Activated CD4-positive, alpha-beta memory T cell treated with anti-CD3 and anti-CD28 coated beads, Interleukin-2, amount 10 ng/mL, durations not matched to agents 7 days and 5 days (primary cell): ENCODE measurements around the gene TMPRSS4. TPM values are rescaled to one million over a fixed set of nuclear protein-coding genes. Genes with fewer than 3 reads are reported as not detected.

Experiments used
- CTCF ChIA-PET: fragments of 350-600 bp; sonication (Branson Sonifier 250); formaldehyde crosslinking; loops from one replicate; lab custom pipeline; 2021; ENCODE audit warnings: antibody characterized with exemption, inconsistent platforms; lab: Charles Lee
- POLR2A ChIA-PET: fragments of 350-600 bp; sonication (Branson Sonifier 250); formaldehyde crosslinking; loops from one replicate; lab custom pipeline; 2021; ENCODE audit warnings: antibody characterized with exemption; lab: Charles Lee
- DNase-seq: peaks from one replicate; pipeline ENCODE4 v3.0.0-alpha.2; 2020
- H3K27ac Mint-ChIP-seq: one replicate; pipeline ENCODE4 v1.8.0; 2021; ENCODE audit warnings: mild to moderate bottlenecking, mixed read lengths
- H3K27me3 Mint-ChIP-seq: one replicate; pipeline ENCODE4 v1.8.0; 2021; ENCODE audit warnings: mixed read lengths
- H3K36me3 Mint-ChIP-seq: one replicate; pipeline ENCODE4 v1.8.0; 2021; ENCODE audit warnings: low read depth, mixed read lengths
- H3K4me1 Mint-ChIP-seq: one replicate; pipeline ENCODE4 v1.8.0; 2021; ENCODE audit warnings: mixed read lengths
- H3K4me3 Mint-ChIP-seq: one replicate; pipeline ENCODE4 v1.8.0; 2021; ENCODE audit warnings: mild to moderate bottlenecking, mixed read lengths
- H3K9me3 Mint-ChIP-seq: one replicate; pipeline ENCODE4 v1.8.0; 2021; ENCODE audit warnings: mixed read lengths
- total RNA-seq, 2 experiments: library from RNA; stranded (reverse); gene quantifications; one replicate each; pipeline ENCODE4 v1.2.3, GENCODE V29; 2021

TMPRSS4 gene
- total RNA-seq, 2 experiments from 2014 or later = 0.05 TPM; not detected in 1

- ChIA-PET POLR2A (no interaction called here), CTCF (interaction anchor here (1.6 kb wide), 1 partner anchor 46 kb away, joined by 7 read pairs; no protein-coding TSS in a partner anchor)
- H3K27ac Mint-ChIP-seq = no peak overlapping the region
- peaks cover 19% of the 10 kb centered on the region for H3K27me3 Mint-ChIP-seq
- H3K9me3 Mint-ChIP-seq = no peaks in the 10 kb centered on the region
- peaks cover 5% of the 10 kb centered on the region for H3K4me1 Mint-ChIP-seq
- no peak for DNase-seq
- H3K36me3 Mint-ChIP-seq = no peaks in the 10 kb centered on the region
- H3K4me3 Mint-ChIP-seq = no peak overlapping the region
Measured at GRCh38 chr11:118124929-118125535, 48.2 kb downstream of the TMPRSS4 start.

DNA sequence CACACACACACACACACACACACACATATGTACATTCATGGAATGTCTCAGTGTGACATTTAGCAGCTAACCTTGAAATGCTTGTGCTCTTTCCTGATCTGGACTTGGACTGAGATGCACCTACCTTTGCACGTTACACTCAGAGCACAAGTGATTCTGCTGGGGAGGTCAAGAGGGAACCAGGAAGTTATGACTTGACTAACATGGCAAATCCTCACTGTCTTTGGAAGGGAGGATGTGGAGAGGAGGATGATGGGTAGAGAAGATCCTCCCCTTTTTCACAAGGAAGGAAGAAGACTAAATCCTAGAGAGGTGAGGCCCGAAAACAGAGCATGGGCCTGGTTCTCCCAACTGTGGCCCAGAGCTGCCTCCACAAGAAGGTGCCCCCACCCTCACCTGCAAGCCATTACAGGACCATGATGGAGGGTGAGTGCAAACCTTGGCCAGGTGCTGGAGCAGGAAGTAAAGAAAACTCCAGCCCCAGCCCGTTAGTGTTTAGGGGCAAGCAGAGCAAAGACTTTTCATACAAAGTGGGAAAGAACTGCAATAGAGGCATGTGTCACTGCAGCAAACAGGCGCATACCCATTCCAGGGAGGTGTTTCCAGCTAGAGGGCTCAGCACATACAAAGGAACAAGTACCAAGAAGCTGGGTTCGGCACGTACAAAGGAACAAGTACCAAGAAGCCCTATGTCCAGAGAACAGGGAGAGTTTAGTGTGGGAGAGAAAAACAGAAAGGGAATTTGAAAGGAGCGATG, 49.4 kb downstream of the TMPRSS4 start:
- ChIA-PET POLR2A (no interaction called here), CTCF (interaction anchor here (0.6 to 1.3 kb wide), 2 partner anchors 19 to 26 kb away, joined by 3 read pairs; partner anchors contain the start of gene SCN4B)
- no peak overlapping the region for H3K27ac Mint-ChIP-seq
- H3K36me3 Mint-ChIP-seq = no peaks in the 10 kb centered on the region
- no peak overlapping the region for H3K4me3 Mint-ChIP-seq
- no peak for DNase-seq
- no peaks in the 10 kb centered on the region for H3K9me3 Mint-ChIP-seq
- peaks cover 21% of the 10 kb centered on the region for H3K27me3 Mint-ChIP-seq
- peaks cover 5% of the 10 kb centered on the region for H3K4me1 Mint-ChIP-seq

DNA sequence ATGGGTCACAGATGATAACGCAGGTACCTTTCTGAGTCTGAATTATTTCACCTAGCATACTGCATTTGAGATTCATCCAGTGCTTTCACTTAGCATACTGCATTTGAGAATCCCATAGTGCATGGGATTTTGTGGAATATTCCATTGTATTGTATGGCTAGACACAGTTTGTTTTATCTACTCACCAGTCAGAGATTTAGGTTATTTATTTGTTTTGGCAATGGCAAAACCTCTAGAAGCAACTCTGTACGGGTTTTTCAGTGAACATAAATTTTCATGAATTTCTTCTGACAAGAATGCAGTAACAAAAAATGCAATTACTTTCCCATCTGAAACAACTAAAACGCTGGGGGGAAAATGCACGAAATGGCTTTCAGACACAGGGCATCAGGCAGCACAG, 51.4 kb downstream of the TMPRSS4 start:
- ChIA-PET POLR2A (no interaction called here), CTCF (no interaction called here)
- Mint-ChIP-seq H3K9me3 (no peaks in the 10 kb centered on the region), H3K36me3 (no peaks in the 10 kb centered on the region), H3K4me3 (no peak overlapping the region), H3K27me3 (peaks cover 23% of the 10 kb centered on the region), H3K27ac (no peak overlapping the region), H3K4me1 (peaks cover 5% of the 10 kb centered on the region)
- no peak for DNase-seq

- Mint-ChIP-seq H3K4me1 (peaks cover 5% of the 10 kb centered on the region), H3K9me3 (no peaks in the 10 kb centered on the region), H3K4me3 (no peak overlapping the region), H3K36me3 (no peaks in the 10 kb centered on the region), H3K27ac (no peak overlapping the region), H3K27me3 (peaks cover 25% of the 10 kb centered on the region)
- ChIA-PET POLR2A (no interaction called here), CTCF (interaction anchor here (0.6 kb wide), 1 partner anchor 354 kb away, joined by 3 read pairs; no protein-coding TSS in a partner anchor)
- no peak for DNase-seq
Measured at GRCh38 chr11:118128721-118129470, 52.0 kb downstream of the TMPRSS4 start.

DNA sequence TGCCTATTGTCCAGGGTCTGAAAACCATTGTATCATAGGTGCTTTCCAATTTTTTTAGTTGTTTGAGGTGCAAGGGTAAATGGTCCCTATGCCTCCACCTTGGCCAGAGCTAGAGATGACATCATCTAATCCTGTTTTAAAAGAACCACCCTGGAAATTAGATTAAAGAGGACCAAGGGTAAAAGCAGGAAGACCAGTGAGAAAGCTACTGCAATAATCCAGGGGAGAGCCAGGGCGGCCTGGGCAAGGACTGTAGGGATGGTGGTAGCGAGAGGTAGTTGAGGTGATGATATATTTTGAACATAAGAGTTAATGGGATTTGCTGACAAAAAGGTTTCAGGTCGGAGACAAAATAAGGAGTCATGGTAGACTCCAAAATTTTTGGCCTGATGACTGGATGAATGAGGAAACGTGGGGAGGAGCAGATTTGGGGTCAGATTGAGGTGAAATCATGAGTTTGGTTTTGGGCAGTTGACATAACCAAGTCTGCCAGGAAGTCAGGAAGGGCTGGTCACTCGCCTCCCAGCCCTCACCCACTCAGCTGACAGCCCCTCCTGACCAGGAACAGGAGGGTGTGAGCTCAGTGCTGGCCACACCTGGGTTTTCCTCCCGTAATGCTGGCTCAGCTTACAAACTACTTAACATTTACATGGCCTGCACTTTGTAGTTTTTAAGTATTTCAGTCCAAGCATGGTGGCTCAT, 52.7 kb downstream of the TMPRSS4 start:
- H3K27ac Mint-ChIP-seq = no peak overlapping the region
- ChIA-PET POLR2A (interaction anchor here (0.6 kb wide), 1 partner anchor 143 kb away, joined by 3 read pairs; no protein-coding TSS in a partner anchor), CTCF (interaction anchor here (0.6 kb wide), 1 partner anchor 353 kb away, joined by 3 read pairs; no protein-coding TSS in a partner anchor)
- DNase-seq = no peak
- no peaks in the 10 kb centered on the region for H3K9me3 Mint-ChIP-seq
- H3K4me1 Mint-ChIP-seq = peaks cover 5% of the 10 kb centered on the region
- no peaks in the 10 kb centered on the region for H3K36me3 Mint-ChIP-seq
- no peak overlapping the region for H3K4me3 Mint-ChIP-seq
- peaks cover 31% of the 10 kb centered on the region for H3K27me3 Mint-ChIP-seq

DNA sequence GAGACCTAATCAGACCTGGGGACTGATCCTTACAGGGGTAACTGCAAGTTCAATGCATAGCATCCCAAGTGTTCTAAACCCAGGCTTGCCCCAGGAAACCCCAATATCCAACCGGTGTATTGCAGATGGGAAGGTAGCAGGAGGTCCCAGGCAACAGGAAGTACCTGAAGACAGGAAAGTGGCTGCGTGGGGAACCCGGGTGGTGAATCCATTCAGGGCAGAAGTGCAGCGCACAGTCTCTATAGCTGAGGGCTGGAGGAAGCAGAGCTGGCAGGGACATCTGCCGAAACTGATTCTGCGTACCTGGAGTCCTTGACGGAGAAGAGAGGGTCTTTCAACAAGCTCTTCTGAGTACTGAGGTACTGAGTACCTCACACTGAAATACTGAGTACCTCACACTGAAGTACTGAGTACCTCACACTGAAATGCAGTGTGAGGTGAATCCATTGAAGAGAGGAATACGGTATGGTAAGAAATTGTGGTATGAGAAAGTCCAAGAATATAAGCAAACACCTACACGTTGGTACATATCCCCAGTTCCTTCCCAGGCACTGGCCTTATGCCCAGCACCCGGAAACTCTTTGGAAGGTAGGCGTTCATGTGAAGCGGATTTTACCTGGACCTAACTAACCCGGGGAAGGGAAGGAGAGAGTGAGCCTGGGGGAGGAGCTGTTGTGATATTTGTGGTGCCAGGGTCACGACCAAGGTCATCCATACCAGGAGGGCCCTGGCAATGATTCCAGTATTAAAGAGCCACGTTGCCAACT, 55.7 kb downstream of the TMPRSS4 start:
- POLR2A ChIA-PET = no interaction called here
- Mint-ChIP-seq H3K4me3 (no peak overlapping the region), H3K27me3 (peaks cover 31% of the 10 kb centered on the region), H3K36me3 (no peaks in the 10 kb centered on the region), H3K9me3 (no peaks in the 10 kb centered on the region), H3K4me1 (peaks cover 2% of the 10 kb centered on the region), H3K27ac (no peak overlapping the region)
- CTCF ChIA-PET = interaction anchor here (1.0 kb wide), 1 partner anchor 11 kb away, joined by 3 read pairs; no protein-coding TSS in a partner anchor
- no peak for DNase-seq

DNA sequence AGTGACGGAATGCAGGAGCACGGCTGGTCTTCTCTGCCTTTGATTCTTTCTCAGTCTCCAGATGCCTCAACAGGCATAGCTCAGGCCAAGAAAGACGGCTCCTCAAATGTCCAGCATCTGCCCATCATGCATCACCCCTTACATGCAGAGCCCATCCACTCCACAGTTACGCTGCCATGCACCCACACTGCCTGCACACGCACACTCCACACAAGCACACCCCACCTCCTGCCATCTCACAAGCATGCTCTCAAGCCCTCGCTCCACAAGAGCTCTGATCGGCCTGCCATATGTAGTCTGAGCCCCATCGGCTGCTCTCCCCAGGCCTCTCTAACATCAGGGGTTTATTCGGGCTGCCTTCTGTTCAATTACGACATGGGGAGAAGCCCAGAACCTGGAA, 56.9 kb downstream of the TMPRSS4 start:
- Mint-ChIP-seq H3K4me3 (no peak overlapping the region), H3K4me1 (peaks cover 2% of the 10 kb centered on the region), H3K9me3 (no peaks in the 10 kb centered on the region), H3K27me3 (peaks cover 34% of the 10 kb centered on the region), H3K27ac (no peak overlapping the region), H3K36me3 (no peaks in the 10 kb centered on the region)
- no peak for DNase-seq
- ChIA-PET CTCF (interaction anchor here (0.9 to 1.2 kb wide), 3 partner anchors 10 to 38 kb away, joined by 3 to 5 read pairs (median 3); no protein-coding TSS in a partner anchor), POLR2A (no interaction called here)

- Mint-ChIP-seq H3K4me3 (no peak overlapping the region), H3K9me3 (no peaks in the 10 kb centered on the region), H3K27ac (no peak overlapping the region), H3K36me3 (no peaks in the 10 kb centered on the region), H3K27me3 (peaks cover 37% of the 10 kb centered on the region), H3K4me1 (no peaks in the 10 kb centered on the region)
- ChIA-PET CTCF (interaction anchor here (1.4 kb wide), 1 partner anchor 160 kb away, joined by 3 read pairs; no protein-coding TSS in a partner anchor), POLR2A (no interaction called here)
- DNase-seq = no peak
Measured at GRCh38 chr11:118135051-118135795, 58.3 kb downstream of the TMPRSS4 start.

DNA sequence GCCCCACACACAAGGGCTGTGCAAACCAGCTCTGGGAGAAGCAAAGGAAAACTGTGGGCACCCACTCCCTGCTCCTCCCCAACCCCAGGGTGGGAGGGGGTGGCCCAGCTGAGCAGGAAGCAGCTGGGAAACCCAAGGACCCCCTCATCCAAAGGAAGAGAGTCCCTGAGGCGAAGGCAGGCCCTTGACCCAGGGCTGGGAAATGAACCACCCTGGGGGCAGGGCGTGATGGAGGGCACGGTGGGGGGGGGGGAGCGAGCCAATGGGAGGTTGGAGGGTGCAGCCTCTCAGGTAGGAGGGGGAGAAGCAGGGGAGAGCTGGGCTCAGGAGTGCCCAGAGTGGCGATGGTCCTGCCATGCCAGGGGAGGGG, 58.9 kb downstream of the TMPRSS4 start:
- no peaks in the 10 kb centered on the region for H3K9me3 Mint-ChIP-seq
- no peak overlapping the region for H3K4me3 Mint-ChIP-seq
- ChIA-PET CTCF (interaction anchor here (1.4 kb wide), 1 partner anchor 160 kb away, joined by 3 read pairs; no protein-coding TSS in a partner anchor), POLR2A (no interaction called here)
- H3K27me3 Mint-ChIP-seq = peaks cover 40% of the 10 kb centered on the region
- DNase-seq = no peak
- no peaks in the 10 kb centered on the region for H3K4me1 Mint-ChIP-seq
- H3K36me3 Mint-ChIP-seq = no peaks in the 10 kb centered on the region
- no peak overlapping the region for H3K27ac Mint-ChIP-seq

GRCh38 chr11:118136341-118136740, 59.5 kb downstream of the TMPRSS4 start:
- Mint-ChIP-seq H3K4me1 (no peaks in the 10 kb centered on the region), H3K27ac (no peak overlapping the region)
- CTCF ChIA-PET = no interaction called here

DNA sequence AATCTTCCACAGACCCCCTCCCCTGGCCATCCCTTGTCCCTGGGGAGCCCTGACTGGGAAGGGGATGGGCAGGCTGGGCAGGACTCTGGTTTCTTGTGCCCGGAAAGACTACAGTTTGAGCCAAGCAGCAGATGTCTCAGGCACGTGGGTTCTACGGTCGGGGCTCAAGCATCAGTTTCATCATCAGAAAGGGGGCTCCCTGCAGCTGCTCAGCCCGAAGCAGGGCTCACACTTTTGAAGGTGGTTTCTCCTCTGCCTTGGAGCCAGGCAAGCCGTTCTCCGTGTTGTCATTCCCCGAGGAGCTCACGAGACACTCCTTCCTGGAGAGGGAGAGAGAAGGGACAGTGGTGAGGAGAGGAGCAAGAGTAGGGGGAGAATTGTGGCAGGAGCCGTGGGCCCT, 59.9 kb downstream of the TMPRSS4 start:
- ChIA-PET POLR2A (no interaction called here), CTCF (no interaction called here)
- H3K27ac Mint-ChIP-seq = no peak overlapping the region
- peaks cover 42% of the 10 kb centered on the region for H3K27me3 Mint-ChIP-seq
- H3K4me3 Mint-ChIP-seq = no peak overlapping the region
- H3K36me3 Mint-ChIP-seq = no peaks in the 10 kb centered on the region
- no peaks in the 10 kb centered on the region for H3K4me1 Mint-ChIP-seq
- no peaks in the 10 kb centered on the region for H3K9me3 Mint-ChIP-seq
- DNase-seq = no peak

More at GRCh38 chr11:118136341-118136740, 59.5 kb downstream of the TMPRSS4 start:
- Mint-ChIP-seq H3K27me3 (peaks cover 38% of the 10 kb centered on the region), H3K9me3 (no peaks in the 10 kb centered on the region), H3K36me3 (no peaks in the 10 kb centered on the region), H3K4me3 (no peak overlapping the region)
- no peak for DNase-seq
- POLR2A ChIA-PET = no interaction called here
